B cell (primary cell): ENCODE data around the gene ADCY1. TPM values are rescaled to one million over a fixed set of nuclear protein-coding genes. Genes with fewer than 3 reads are reported as not detected.

ENCODE experiments used
- ATAC-seq: fragments of 200-7000 bp; cut with Tn5 transposase; one replicate; pipeline ENCODE4 v1.10.0; 2021; ENCODE audit warnings: low read depth, mild to moderate bottlenecking, moderate number of reproducible peaks, moderate library complexity
- CTCF ChIA-PET: fragments of 350-600 bp; sonication (Branson Sonifier 250); formaldehyde crosslinking; loops from one replicate; lab custom pipeline; 2021; ENCODE audit warnings: antibody characterized with exemption, inconsistent platforms; lab: Charles Lee
- POLR2A ChIA-PET: fragments of 350-600 bp; sonication (Branson Sonifier 250); formaldehyde crosslinking; loops from one replicate; lab custom pipeline; 2021; ENCODE audit warnings: antibody characterized with exemption; lab: Charles Lee
- DNase-seq: peaks from one replicate; pipeline ENCODE4 v3.0.0; 2013
- H2AFZ ChIP-seq: 2 replicates; pipeline ENCODE4 v1.6.1; 2012; ENCODE audit warnings: mild to moderate bottlenecking, low read depth, low read length; ENCODE audit not compliant: insufficient read depth, poor library complexity, severe bottlenecking
- H3K27ac ChIP-seq, 2 donors: 1 replicate in 1 of 2; 2 replicates in 1 of 2; pipeline ENCODE4 v1.5.1; 2012 to 2013; ENCODE audit warnings: low read length in 2 of 2, mild to moderate bottlenecking in 2 of 2, moderate library complexity in 1 of 2
- H3K27me3 ChIP-seq, 4 experiments: fragments of 200-600 bp in 1 of 4; sonication (generic) in 1 of 4; replicated peaks in 1 of 4; 1 replicate in 2 of 4; 2 replicates in 2 of 4; pipeline versions ENCODE4 v1.6.1 to v1.7.0; 2013 to 2016; ENCODE audit warnings: low read length in 3 of 4, mild to moderate bottlenecking in 2 of 4, mixed read lengths in 1 of 4, moderate library complexity in 1 of 4; ENCODE audit not compliant: insufficient read depth in 4 of 4, control insufficient read depth in 3 of 4; ENCODE audit errors: control extremely low read depth in 1 of 4
- H3K36me3 ChIP-seq, 2 experiments: replicated peaks in 1 of 2; 1 replicate in 1 of 2; 2 replicates in 1 of 2; pipeline versions ENCODE4 v1.6.1 to v1.7.1; 2013; ENCODE audit warnings: low read length in 1 of 2; ENCODE audit not compliant: insufficient read depth in 2 of 2, control insufficient read depth in 1 of 2; ENCODE audit errors: control extremely low read depth in 1 of 2, extremely low read depth in 1 of 2
- H3K4me1 ChIP-seq, 2 donors: fragments of 200-600 bp in 1 of 2; sonication (generic) in 1 of 2; 1 replicate in 1 of 2; 2 replicates in 1 of 2; pipeline versions ENCODE4 v1.5.1 to v1.6.1; 2013 to 2017; ENCODE audit warnings: low read length in 2 of 2; ENCODE audit not compliant: control insufficient read depth in 2 of 2, insufficient read depth in 2 of 2
- H3K4me2 ChIP-seq: replicated peaks from 2 replicates; pipeline ENCODE3; 2012; ENCODE audit warnings: mild to moderate bottlenecking, low read depth, low read length; ENCODE audit not compliant: poor library complexity, severe bottlenecking
- H3K4me3 ChIP-seq, 5 experiments: fragments of 200-600 bp in 1 of 5; sonication (generic) in 1 of 5; 1 replicate in 3 of 5; 2 replicates in 2 of 5; pipeline versions ENCODE4 v1.5.1 to v1.7.0; 2011 to 2016; ENCODE audit warnings: low read length in 4 of 5, mild to moderate bottlenecking in 4 of 5, low read depth in 2 of 5, control low read depth in 1 of 5, moderate library complexity in 1 of 5; ENCODE audit not compliant: insufficient read depth in 1 of 5; ENCODE audit errors: control extremely low read depth in 1 of 5, extremely low read depth in 1 of 5
- H3K79me2 ChIP-seq: fragments of 200-600 bp; sonication (generic); one replicate; pipeline ENCODE4 v1.6.0; 2016; ENCODE audit warnings: low read length; ENCODE audit not compliant: control insufficient read depth, insufficient read depth
- H3K9ac ChIP-seq: fragments of 200-600 bp; sonication (generic); 2 replicates; pipeline ENCODE4 v1.6.1; 2017; ENCODE audit warnings: mild to moderate bottlenecking, low read length, moderate library complexity
- H3K9me3 ChIP-seq, 3 donors: one replicate each; pipeline versions ENCODE4 v1.6.1 to v1.7.1; 2013; ENCODE audit warnings: low read length in 2 of 3; ENCODE audit not compliant: control insufficient read depth in 2 of 3, insufficient read depth in 1 of 3; ENCODE audit errors: control extremely low read depth in 1 of 3
- H4K20me1 ChIP-seq: 2 replicates; pipeline ENCODE4 v1.6.0; 2012; ENCODE audit warnings: mild to moderate bottlenecking, low read length; ENCODE audit not compliant: insufficient read depth, control insufficient read depth, poor library complexity, severe bottlenecking
- H3K27ac Mint-ChIP-seq: one replicate; pipeline ENCODE4 v1.8.0; 2021; ENCODE audit warnings: mixed read lengths
- H3K27me3 Mint-ChIP-seq: one replicate; pipeline ENCODE4 v1.8.0; 2021; ENCODE audit warnings: mixed read lengths
- H3K4me1 Mint-ChIP-seq: one replicate; pipeline ENCODE4 v1.8.0; 2021; ENCODE audit warnings: mixed read lengths
- H3K4me3 Mint-ChIP-seq: one replicate; pipeline ENCODE4 v1.8.0; 2021; ENCODE audit warnings: mixed read lengths
- H3K9me3 Mint-ChIP-seq: one replicate; pipeline ENCODE4 v1.8.0; 2022; ENCODE audit warnings: mixed read lengths; ENCODE audit not compliant: insufficient read depth
- CTCF ChIP-seq: fragments of 200-600 bp; IDR thresholded peaks from one replicate; pipeline ENCODE4 v1.8.0; 2022; ENCODE audit warnings: antibody characterized with exemption, mild to moderate bottlenecking
- EZH2 ChIP-seq: IDR thresholded peaks from 2 replicates; pipeline ENCODE4 v1.6.1; 2012; ENCODE audit warnings: borderline replicate concordance, low read depth, mild to moderate bottlenecking, moderate library complexity, low read length; ENCODE audit not compliant: insufficient read depth, poor library complexity, severe bottlenecking
- WGBS: methylation state at CpG from one replicate; pipeline ENCODE4 v1.1.5; 2013; ENCODE audit warnings: missing lambda C conversion rate; ENCODE audit not compliant: insufficient coverage; 5-methylcytosine and 5-hydroxymethylcytosine counted together
- intact Hi-C: fragments of 100-400 bp; cut with micrococcal nuclease; formaldehyde crosslinking; loops from one replicate; pipeline ENCODE4 v1.10.0; 2022
- polyA plus RNA-seq: library from polyadenylated mRNA; depleted of rRNA; stranded (reverse); fragments of >200 nt; gene quantifications from 2 replicates; pipeline ENCODE4 v1.2.3, GENCODE V29; 2012
- total RNA-seq, 2 donors: library from RNA; stranded (reverse); fragments of 120-200 nt in 1 of 2; gene quantifications; 1 replicate in 1 of 2; 2 replicates in 1 of 2; pipeline versions ENCODE4 v1.2.3 to v1.2.4, GENCODE V29; 2013 to 2022

ADCY1 gene
- total and polyA plus RNA-seq, 2 donors (not counting 1 experiment from before 2014, with no cell fraction given): 0.05 to 0.12 TPM

GRCh38 chr7:45582868-45583277 is 8.7 kb downstream of the ADCY1 start:
- Histone ChIP-seq H3K27me3 (no peaks in the 10 kb centered on the region), H3K36me3 (no peaks in the 10 kb centered on the region), H3K9ac (no peak overlapping the region), H2AFZ (no peak overlapping the region), H3K4me3 (no peak overlapping the region), H4K20me1 (no peaks in the 10 kb centered on the region), H3K79me2 (no peaks in the 10 kb centered on the region), H3K4me1 (no peaks in the 10 kb centered on the region), H3K4me2 (no peak overlapping the region), H3K27ac (no peak overlapping the region), H3K9me3 (no peaks in the 10 kb centered on the region)
- ChIA-PET POLR2A (no interaction called here), CTCF (no interaction called here)
- no peak for ATAC-seq
- 87% methylated on average over 9 of the region's 9 CpGs for WGBS
- H3K27ac Mint-ChIP-seq: no peak overlapping the region
- intact Hi-C loops: no loop called here
- DNase-seq: no peak
- TF ChIP-seq CTCF: no peak
- TF ChIP-seq EZH2: no peak
- H3K4me1 Mint-ChIP-seq: no peaks in the 10 kb centered on the region
- H3K27me3 Mint-ChIP-seq: peaks cover 4% of the 10 kb centered on the region
- no peak overlapping the region for H3K4me3 Mint-ChIP-seq
- no peaks in the 10 kb centered on the region for H3K9me3 Mint-ChIP-seq

GRCh38 chr7:45583296-45583695 is 9.1 kb downstream of the ADCY1 start:
- H3K9me3 Mint-ChIP-seq: no peaks in the 10 kb centered on the region
- Histone ChIP-seq H3K79me2 (no peaks in the 10 kb centered on the region), H3K9ac (no peak overlapping the region), H3K4me3 (no peak overlapping the region), H3K36me3 (no peaks in the 10 kb centered on the region), H2AFZ (no peak overlapping the region), H3K27me3 (no peaks in the 10 kb centered on the region), H3K4me2 (no peak overlapping the region), H3K9me3 (no peaks in the 10 kb centered on the region), H3K4me1 (no peaks in the 10 kb centered on the region), H3K27ac (no peak overlapping the region), H4K20me1 (no peaks in the 10 kb centered on the region)
- H3K27me3 Mint-ChIP-seq: peaks cover under 1% of the 10 kb centered on the region
- no peak overlapping the region for H3K27ac Mint-ChIP-seq
- no peak for TF ChIP-seq CTCF
- TF ChIP-seq EZH2: no peak
- CTCF ChIA-PET: no interaction called here
- WGBS: 67% methylated on average over 2 of the region's 2 CpGs
- H3K4me1 Mint-ChIP-seq: no peaks in the 10 kb centered on the region
- DNase-seq (no peak), ATAC-seq (no peak)
- intact Hi-C loops: no loop called here
- POLR2A ChIA-PET: no interaction called here
- no peak overlapping the region for H3K4me3 Mint-ChIP-seq
